HepG2 (cell line): ENCODE data around the gene MRPL14. TPM values are rescaled to one million over a fixed set of nuclear protein-coding genes. Genes with fewer than 3 reads are reported as not detected.
A peak's percentile ranks its signal among the peaks of the same experiment; 100 is the strongest.

Experiments used
- DMAP1 ChIP-seq: IDR thresholded peaks from 2 replicates; pipeline ENCODE4 v1.6.1; 2016
- E2F2 ChIP-seq: sonication (generic); formaldehyde crosslinking; IDR thresholded peaks from 2 replicates; pipeline ENCODE4 v1.4.0; 2020; ENCODE audit warnings: missing genetic modification reagents, borderline replicate concordance
- FOXP4 ChIP-seq: sonication (generic); formaldehyde crosslinking; IDR thresholded peaks from 2 replicates; pipeline ENCODE4 v1.4.0; 2020; ENCODE audit warnings: missing genetic modification reagents
- GABPB1 ChIP-seq: IDR thresholded peaks from 2 replicates; pipeline ENCODE4 v1.6.1; 2016; ENCODE audit warnings: mild to moderate bottlenecking, missing genetic modification reagents, moderate library complexity, missing compliant biosample characterization
- HCFC1 ChIP-seq: fragments of 150-350 bp; IDR thresholded peaks from 2 replicates; pipeline ENCODE4 v1.6.1; 2014; ENCODE audit warnings: low read depth, low read length
- HMG20B ChIP-seq: conservative IDR thresholded peaks from 2 replicates; pipeline ENCODE4 v1.6.1; 2016; ENCODE audit warnings: missing genetic modification reagents, missing compliant biosample characterization
- PITX1 ChIP-seq: sonication (generic); formaldehyde crosslinking; IDR thresholded peaks from 2 replicates; pipeline ENCODE4 v1.5.1; 2020; ENCODE audit warnings: mild to moderate bottlenecking, missing genetic modification reagents
- REPIN1 ChIP-seq: sonication (generic); formaldehyde crosslinking; IDR thresholded peaks from 2 replicates; pipeline ENCODE4 v1.8.0; 2022; ENCODE audit warnings: missing genetic modification reagents, low read depth, mild to moderate bottlenecking, borderline replicate concordance
- SRY ChIP-seq: sonication (generic); formaldehyde crosslinking; IDR thresholded peaks from 2 replicates; pipeline ENCODE4 v1.8.0; 2022; ENCODE audit warnings: mild to moderate bottlenecking, missing genetic modification reagents
- YY1 ChIP-seq: IDR thresholded peaks from 2 replicates; pipeline ENCODE4 v1.6.1; 2011; ENCODE audit warnings: low read length, low read depth, moderate library complexity, mild to moderate bottlenecking; ENCODE audit not compliant: insufficient read depth, insufficient replicate concordance
- ZNF354B ChIP-seq: sonication (generic); formaldehyde crosslinking; IDR thresholded peaks from 2 replicates; pipeline ENCODE4 v1.8.0; 2022; ENCODE audit warnings: mild to moderate bottlenecking, missing genetic modification reagents
- ZNF530 ChIP-seq: sonication (generic); formaldehyde crosslinking; IDR thresholded peaks from 2 replicates; pipeline ENCODE4 v1.5.0; 2020; ENCODE audit warnings: low read depth, mild to moderate bottlenecking, missing genetic modification reagents
- ZNF724P ChIP-seq: sonication (generic); formaldehyde crosslinking; IDR thresholded peaks from 2 replicates; pipeline ENCODE4 v1.8.0; 2022; ENCODE audit warnings: missing genetic modification reagents, borderline replicate concordance
- ZNF747 ChIP-seq: sonication (generic); formaldehyde crosslinking; IDR thresholded peaks from 2 replicates; pipeline ENCODE4 v1.8.1; 2023; ENCODE audit warnings: missing genetic modification reagents, mild to moderate bottlenecking, borderline replicate concordance
- ZNF781 ChIP-seq: sonication (generic); formaldehyde crosslinking; IDR thresholded peaks from 2 replicates; pipeline ENCODE4 v1.5.1; 2020; ENCODE audit warnings: borderline replicate concordance, mild to moderate bottlenecking, missing genetic modification reagents; ENCODE audit errors: not compliant biosample characterization
- polyA plus RNA-seq, 8 experiments: library from polyadenylated mRNA; depleted of rRNA in 3 of 8; stranded (reverse) in 7 of 8; unstranded in 1 of 8; fragments of >200 nt; fragmentation: Illumina TruSeq in 4 of 8; extraction: Trizol in 4 of 8; gene quantifications; 2 replicates each; pipeline versions ENCODE4 v1.2.1 to v1.2.3, GENCODE V29; 2011 to 2016; ENCODE audit warnings: low read depth in 4 of 8, missing spikeins in 1 of 8, mixed read lengths in 1 of 8; ENCODE audit not compliant: insufficient read depth in 1 of 8
- total RNA-seq, 5 experiments: library from RNA; depleted of rRNA; stranded (reverse); fragments of >200 nt; fragmentation: Illumina TruSeq; extraction: Trizol; gene quantifications; 2 replicates each; pipeline ENCODE4 v1.2.3, GENCODE V29; 2016; ENCODE audit warnings: low read depth in 1 of 5
- TF ChIP-seq, protein P1 (sequence below): sonication (generic); formaldehyde crosslinking; IDR thresholded peaks from 2 replicates; pipeline ENCODE4 v1.5.0; 2020; ENCODE audit warnings: missing genetic modification reagents, mild to moderate bottlenecking, borderline replicate concordance
- TF ChIP-seq, protein P2 (sequence below): sonication (generic); formaldehyde crosslinking; IDR thresholded peaks from 2 replicates; pipeline ENCODE4 v1.8.1; 2022; ENCODE audit warnings: low read depth, mild to moderate bottlenecking, missing genetic modification reagents
- TF ChIP-seq, protein P3 (sequence below): sonication (generic); formaldehyde crosslinking; IDR thresholded peaks from 2 replicates; pipeline ENCODE4 v1.5.0; 2020; ENCODE audit warnings: missing genetic modification reagents, mild to moderate bottlenecking, borderline replicate concordance

The MRPL14 gene
- total and polyA plus RNA-seq, 2 of the 13 experiments (the other 11 are each of a cell fraction or from before 2014, with no cell fraction given), result 157 to 178 TPM

- TF ChIP-seq ZNF354B (CRISPR knock-in tag), result no peak
- TF ChIP-seq HCFC1, result peak; percentile 84
- no peak for TF ChIP-seq DMAP1 (CRISPR knock-in tag)
- TF ChIP-seq SRY, result no peak
- TF ChIP-seq FOXP4, result no peak
- no peak for TF ChIP-seq HMG20B (CRISPR knock-in tag)
- TF ChIP-seq ZNF724P (CRISPR knock-in tag), result no peak
- TF ChIP-seq ZNF781 (CRISPR knock-in tag), result no peak
- TF ChIP-seq, protein P1, sequence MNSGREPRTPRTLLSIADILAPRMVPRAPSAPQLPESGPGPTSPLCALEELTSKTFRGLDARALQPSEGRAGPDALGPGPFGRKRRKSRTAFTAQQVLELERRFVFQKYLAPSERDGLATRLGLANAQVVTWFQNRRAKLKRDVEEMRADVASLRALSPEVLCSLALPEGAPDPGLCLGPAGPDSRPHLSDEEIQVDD (CRISPR knock-in tag), result no peak
- TF ChIP-seq, protein P2, sequence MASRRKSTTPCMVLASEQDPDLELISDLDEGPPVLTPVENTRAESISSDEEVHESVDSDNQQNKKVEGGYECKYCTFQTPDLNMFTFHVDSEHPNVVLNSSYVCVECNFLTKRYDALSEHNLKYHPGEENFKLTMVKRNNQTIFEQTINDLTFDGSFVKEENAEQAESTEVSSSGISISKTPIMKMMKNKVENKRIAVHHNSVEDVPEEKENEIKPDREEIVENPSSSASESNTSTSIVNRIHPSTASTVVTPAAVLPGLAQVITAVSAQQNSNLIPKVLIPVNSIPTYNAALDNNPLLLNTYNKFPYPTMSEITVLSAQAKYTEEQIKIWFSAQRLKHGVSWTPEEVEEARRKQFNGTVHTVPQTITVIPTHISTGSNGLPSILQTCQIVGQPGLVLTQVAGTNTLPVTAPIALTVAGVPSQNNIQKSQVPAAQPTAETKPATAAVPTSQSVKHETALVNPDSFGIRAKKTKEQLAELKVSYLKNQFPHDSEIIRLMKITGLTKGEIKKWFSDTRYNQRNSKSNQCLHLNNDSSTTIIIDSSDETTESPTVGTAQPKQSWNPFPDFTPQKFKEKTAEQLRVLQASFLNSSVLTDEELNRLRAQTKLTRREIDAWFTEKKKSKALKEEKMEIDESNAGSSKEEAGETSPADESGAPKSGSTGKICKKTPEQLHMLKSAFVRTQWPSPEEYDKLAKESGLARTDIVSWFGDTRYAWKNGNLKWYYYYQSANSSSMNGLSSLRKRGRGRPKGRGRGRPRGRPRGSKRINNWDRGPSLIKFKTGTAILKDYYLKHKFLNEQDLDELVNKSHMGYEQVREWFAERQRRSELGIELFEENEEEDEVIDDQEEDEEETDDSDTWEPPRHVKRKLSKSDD, result no peak
- TF ChIP-seq, protein P3, sequence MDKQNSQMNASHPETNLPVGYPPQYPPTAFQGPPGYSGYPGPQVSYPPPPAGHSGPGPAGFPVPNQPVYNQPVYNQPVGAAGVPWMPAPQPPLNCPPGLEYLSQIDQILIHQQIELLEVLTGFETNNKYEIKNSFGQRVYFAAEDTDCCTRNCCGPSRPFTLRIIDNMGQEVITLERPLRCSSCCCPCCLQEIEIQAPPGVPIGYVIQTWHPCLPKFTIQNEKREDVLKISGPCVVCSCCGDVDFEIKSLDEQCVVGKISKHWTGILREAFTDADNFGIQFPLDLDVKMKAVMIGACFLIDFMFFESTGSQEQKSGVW (CRISPR knock-in tag), result no peak
- TF ChIP-seq E2F2 (CRISPR knock-in tag), result no peak
- peak; percentile 35; the same call in 1 of the 2 replicates for TF ChIP-seq GABPB1 (CRISPR knock-in tag)
- TF ChIP-seq PITX1 (CRISPR knock-in tag), result peak; percentile 61; the same call in 1 of the 2 replicates
- TF ChIP-seq YY1, result no peak
- no peak for TF ChIP-seq ZNF530 (CRISPR knock-in tag)
- no peak for TF ChIP-seq REPIN1 (CRISPR knock-in tag)
- TF ChIP-seq ZNF747 (CRISPR knock-in tag), result no peak
These were observed 6.0 kb upstream of the MRPL14 start (continued) for GRCh38 chr6:44133003-44133931.
